ENCODE data around the gene PITPNC1.
A peak's percentile ranks its signal among the peaks of the same experiment; 100 is the strongest.

GRCh38 chr17:67377488-67378453 is 690 bp downstream of the PITPNC1 start:
- TF ChIP-seq CTCF (IDR thresholded peaks at IDR 0.05; ENCODE audit: low read length) = peak; percentile 35
- no peak for TF ChIP-seq EZH2 (optimal IDR thresholded peaks at IDR 0.05; ENCODE audit: low read depth, low read length)
- TF ChIP-seq EZH2phosphoT487 (IDR thresholded peaks at IDR 0.05; ENCODE audit: low read length) = no peak
